Measurements from ENCODE around the gene RABEPK. TPM values are rescaled to one million over a fixed set of nuclear protein-coding genes. Genes with fewer than 3 reads are reported as not detected.

RABEPK gene
- total and polyA plus RNA-seq, 4 donors = 12.9 to 30.4 (median 14.9) TPM

DNA sequence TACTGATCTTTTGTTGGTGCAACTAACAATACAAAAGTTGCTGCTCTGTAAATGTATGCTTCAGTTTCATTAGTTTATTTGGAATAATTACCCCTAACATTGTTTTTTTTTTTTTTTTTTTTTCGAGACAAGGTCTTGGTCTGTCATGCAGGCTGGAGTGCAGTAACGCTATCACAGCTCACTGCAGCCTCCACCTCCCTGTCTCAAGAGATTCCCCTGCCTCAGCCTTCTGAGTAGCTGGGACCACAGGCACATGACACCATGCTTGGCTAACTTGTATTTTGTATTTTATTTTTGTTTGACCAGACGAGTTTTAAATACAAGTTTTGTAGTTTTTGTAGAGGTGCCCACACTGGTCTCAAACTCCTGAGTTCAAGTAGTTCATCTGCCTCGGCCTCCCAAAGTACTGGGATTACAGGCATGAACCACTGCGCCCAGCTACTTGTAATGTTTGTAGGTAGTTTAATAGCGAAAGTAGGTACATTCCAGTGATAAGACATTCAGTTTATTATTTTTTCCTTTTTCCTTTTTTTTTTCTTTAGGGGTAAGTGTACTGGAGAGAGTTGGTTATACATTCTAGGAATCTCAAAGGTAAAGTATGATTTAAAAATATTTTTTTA is 68.2 kb downstream of the RABEPK start:
- H3K36me3 ChIP-seq (ENCODE audit: control insufficient read depth in 1 of 2, insufficient read depth in 2 of 2, low read length in 1 of 2) = no peaks in the 10 kb centered on the region
- peaks cover 2 to 3% of the 10 kb centered on the region in 2 donors for H3K4me1 ChIP-seq (ENCODE audit: control insufficient read depth in 1 of 2, insufficient read depth in 2 of 2, low read length in 2 of 2)
- DNase-seq = no peak
- no peak overlapping the region for H3K27ac ChIP-seq (ENCODE audit: low read depth in 1 of 2, low read length in 2 of 2)
- intact Hi-C loops (cut with DNase I) = no loop called here
- H3K4me3 ChIP-seq (ENCODE audit: low read length in 2 of 2) = no peak overlapping the region
- no peaks in the 10 kb centered on the region for H3K27me3 ChIP-seq (ENCODE audit: control insufficient read depth in 1 of 2, insufficient read depth in 2 of 2, low read length in 1 of 2)
- H3K9me3 ChIP-seq (ENCODE audit: control insufficient read depth, low read length) = no peaks in the 10 kb centered on the region
- WGBS, 2 donors = 48 to 52% methylated on average over 6 of the region's 6 CpGs
- no peak for ATAC-seq (ENCODE audit: low FRiP score)

DNA sequence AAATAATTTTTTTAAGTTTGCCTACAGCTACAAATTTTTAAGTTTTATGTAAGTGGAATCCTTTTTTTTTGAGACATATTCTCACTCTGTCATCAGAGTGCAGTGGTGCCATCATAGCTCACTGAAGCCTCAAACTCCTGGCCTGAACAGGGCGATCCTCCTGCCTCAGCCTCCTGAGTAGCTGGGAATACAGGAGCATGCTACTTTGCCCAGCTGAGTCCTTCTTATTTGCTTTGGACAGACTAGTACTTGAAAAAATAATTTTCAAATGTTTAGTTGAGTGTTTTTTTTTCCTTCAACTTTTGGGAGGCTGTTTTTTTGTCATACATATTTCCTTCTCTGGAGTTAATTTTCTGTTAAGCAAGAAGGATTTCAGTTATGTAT is 68.7 kb downstream of the RABEPK start:
- WGBS, 2 donors = 7 to 21% methylated on average over 1 of the region's 1 CpG
- no peaks in the 10 kb centered on the region for H3K36me3 ChIP-seq (ENCODE audit: control insufficient read depth in 1 of 2, insufficient read depth in 2 of 2, low read length in 1 of 2)
- H3K4me1 ChIP-seq (ENCODE audit: control insufficient read depth in 1 of 2, insufficient read depth in 2 of 2, low read length in 2 of 2) = peaks cover 2 to 3% of the 10 kb centered on the region in 2 donors
- no peaks in the 10 kb centered on the region for H3K9me3 ChIP-seq (ENCODE audit: control insufficient read depth, low read length)
- intact Hi-C loops (cut with DNase I) = no loop called here
- no peak for DNase-seq
- no peak for ATAC-seq (ENCODE audit: low FRiP score)
- H3K27ac ChIP-seq (ENCODE audit: low read depth in 1 of 2, low read length in 2 of 2) = no peak overlapping the region
- no peak overlapping the region for H3K4me3 ChIP-seq (ENCODE audit: low read length in 2 of 2)
- H3K27me3 ChIP-seq (ENCODE audit: control insufficient read depth in 1 of 2, insufficient read depth in 2 of 2, low read length in 1 of 2) = no peaks in the 10 kb centered on the region

DNA sequence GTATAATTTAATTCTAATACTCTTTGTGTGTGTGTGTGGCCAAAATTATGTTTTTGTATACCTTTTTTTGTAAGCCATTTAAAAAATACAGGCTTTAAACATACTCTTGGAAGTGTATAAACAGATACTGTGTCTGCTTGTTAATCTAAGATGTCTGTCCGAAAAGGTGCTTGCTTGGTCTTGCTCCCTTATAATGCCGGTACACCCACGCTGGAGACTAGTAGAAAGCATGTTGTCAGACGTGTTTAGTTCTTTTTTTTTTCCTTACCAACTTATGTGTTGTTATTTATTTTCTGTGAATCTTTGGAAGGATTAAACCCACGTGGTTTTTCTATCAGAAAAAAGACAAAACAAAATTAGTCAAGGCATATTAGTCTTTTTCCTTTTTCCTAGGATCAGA is 70.7 kb downstream of the RABEPK start:
- intact Hi-C loops (cut with DNase I) = no loop called here
- Histone ChIP-seq H3K27ac (ENCODE audit: low read depth in 1 of 2, low read length in 2 of 2) (no peak overlapping the region), H3K9me3 (ENCODE audit: control insufficient read depth, low read length) (no peaks in the 10 kb centered on the region), H3K27me3 (ENCODE audit: control insufficient read depth in 1 of 2, insufficient read depth in 2 of 2, low read length in 1 of 2) (no peaks in the 10 kb centered on the region), H3K4me3 (ENCODE audit: low read length in 2 of 2) (no peak overlapping the region), H3K4me1 (ENCODE audit: control insufficient read depth in 1 of 2, insufficient read depth in 2 of 2, low read length in 2 of 2) (peaks cover 2 to 3% of the 10 kb centered on the region in 2 donors), H3K36me3 (ENCODE audit: control insufficient read depth in 1 of 2, insufficient read depth in 2 of 2, low read length in 1 of 2) (no peaks in the 10 kb centered on the region)
- ATAC-seq (ENCODE audit: low FRiP score) (no peak), DNase-seq (no peak)
- WGBS, 2 donors = 81 to 82% methylated on average over 5 of the region's 5 CpGs

DNA sequence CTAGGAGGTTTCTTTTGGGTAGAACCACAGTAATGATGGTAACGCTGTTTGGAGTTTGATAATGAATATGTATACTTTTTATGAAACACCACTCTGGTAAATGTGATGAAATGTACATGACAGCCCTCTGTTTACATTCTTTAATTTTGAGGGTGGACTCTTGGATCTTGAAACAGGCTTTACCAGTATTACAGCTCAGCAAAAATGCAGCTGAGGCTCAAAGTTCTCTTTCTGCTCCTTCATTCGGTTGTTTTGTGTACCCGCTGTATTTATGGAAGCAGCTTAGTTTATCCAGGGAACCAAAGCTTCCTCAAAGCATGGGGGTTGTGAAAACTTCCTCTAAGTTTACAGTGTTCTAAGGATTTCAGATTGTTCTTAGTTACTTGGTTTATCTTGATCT is 72.4 kb downstream of the RABEPK start:
- intact Hi-C loops (cut with DNase I) = no loop called here
- WGBS, 2 donors = 57 to 63% methylated on average over 3 of the region's 3 CpGs
- Histone ChIP-seq H3K27me3 (ENCODE audit: control insufficient read depth in 1 of 2, insufficient read depth in 2 of 2, low read length in 1 of 2) (no peaks in the 10 kb centered on the region), H3K36me3 (ENCODE audit: control insufficient read depth in 1 of 2, insufficient read depth in 2 of 2, low read length in 1 of 2) (no peaks in the 10 kb centered on the region), H3K27ac (ENCODE audit: low read depth in 1 of 2, low read length in 2 of 2) (no peak overlapping the region), H3K4me3 (ENCODE audit: low read length in 2 of 2) (no peak overlapping the region), H3K4me1 (ENCODE audit: control insufficient read depth in 1 of 2, insufficient read depth in 2 of 2, low read length in 2 of 2) (peaks cover 2 to 3% of the 10 kb centered on the region in 2 donors), H3K9me3 (ENCODE audit: control insufficient read depth, low read length) (no peaks in the 10 kb centered on the region)
- ATAC-seq (ENCODE audit: low FRiP score) = no peak
- no peak for DNase-seq

DNA sequence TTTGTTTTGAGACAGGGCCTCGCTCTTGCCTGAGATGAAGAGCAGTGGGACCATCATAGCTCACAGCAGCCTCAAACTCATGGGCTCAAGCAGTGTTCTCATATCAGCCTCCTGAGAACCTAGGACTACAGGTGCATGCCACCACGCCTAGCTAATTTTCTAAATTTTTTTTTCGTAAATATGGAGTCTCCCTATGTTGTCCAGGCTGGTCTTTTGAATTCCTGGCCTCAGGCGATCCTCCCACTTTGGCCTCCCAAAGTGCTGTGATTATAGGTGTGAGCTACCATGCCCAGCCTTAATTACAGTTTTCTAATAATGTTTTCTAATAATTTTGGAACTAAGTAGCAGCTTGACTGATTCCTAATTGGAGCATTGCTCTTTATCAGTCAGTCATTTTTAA is 76.4 kb downstream of the RABEPK start:
- ATAC-seq (ENCODE audit: low FRiP score) (no peak), DNase-seq (no peak)
- H3K4me3 ChIP-seq (ENCODE audit: low read length in 2 of 2) = no peak overlapping the region
- H3K27me3 ChIP-seq (ENCODE audit: control insufficient read depth in 1 of 2, insufficient read depth in 2 of 2, low read length in 1 of 2) = no peaks in the 10 kb centered on the region
- no peak overlapping the region for H3K27ac ChIP-seq (ENCODE audit: low read depth in 1 of 2, low read length in 2 of 2)
- 94 to 96% methylated on average over 4 of the region's 4 CpGs for WGBS, 2 donors
- no peaks in the 10 kb centered on the region for H3K4me1 ChIP-seq (ENCODE audit: control insufficient read depth in 1 of 2, insufficient read depth in 2 of 2, low read length in 2 of 2)
- no peaks in the 10 kb centered on the region for H3K9me3 ChIP-seq (ENCODE audit: control insufficient read depth, low read length)
- intact Hi-C loops (cut with DNase I) = no loop called here
- H3K36me3 ChIP-seq (ENCODE audit: control insufficient read depth in 1 of 2, insufficient read depth in 2 of 2, low read length in 1 of 2) = no peaks in the 10 kb centered on the region

DNA sequence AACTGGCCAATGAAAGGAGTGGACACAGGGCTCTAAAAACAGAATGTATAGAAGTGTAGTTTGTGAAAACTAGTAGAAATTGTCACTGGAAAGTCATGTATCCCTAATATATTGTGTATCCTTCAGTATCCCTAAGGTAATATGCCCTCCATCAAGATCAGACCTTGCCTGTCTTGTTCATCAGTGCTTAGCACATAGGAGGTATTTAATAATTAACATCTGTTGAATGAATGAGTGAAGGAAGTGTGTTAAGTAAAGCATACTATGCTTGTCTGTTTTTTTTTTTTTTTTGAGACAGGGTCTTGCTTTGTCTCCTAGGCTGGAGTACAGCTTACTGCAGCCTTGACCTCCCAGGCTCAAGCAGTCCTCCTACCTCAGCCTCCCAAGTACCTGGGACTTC is 77.1 kb downstream of the RABEPK start:
- H3K4me3 ChIP-seq (ENCODE audit: low read length in 2 of 2) = no peak overlapping the region
- H3K4me1 ChIP-seq (ENCODE audit: control insufficient read depth in 1 of 2, insufficient read depth in 2 of 2, low read length in 2 of 2) = no peaks in the 10 kb centered on the region
- DNase-seq (no peak), ATAC-seq (ENCODE audit: low FRiP score) (no peak)
- H3K36me3 ChIP-seq (ENCODE audit: control insufficient read depth in 1 of 2, insufficient read depth in 2 of 2, low read length in 1 of 2) = no peaks in the 10 kb centered on the region
- no peak overlapping the region for H3K27ac ChIP-seq (ENCODE audit: low read depth in 1 of 2, low read length in 2 of 2)
- no peaks in the 10 kb centered on the region for H3K27me3 ChIP-seq (ENCODE audit: control insufficient read depth in 1 of 2, insufficient read depth in 2 of 2, low read length in 1 of 2)
- intact Hi-C loops (cut with DNase I) = no loop called here
- no peaks in the 10 kb centered on the region for H3K9me3 ChIP-seq (ENCODE audit: control insufficient read depth, low read length)

DNA sequence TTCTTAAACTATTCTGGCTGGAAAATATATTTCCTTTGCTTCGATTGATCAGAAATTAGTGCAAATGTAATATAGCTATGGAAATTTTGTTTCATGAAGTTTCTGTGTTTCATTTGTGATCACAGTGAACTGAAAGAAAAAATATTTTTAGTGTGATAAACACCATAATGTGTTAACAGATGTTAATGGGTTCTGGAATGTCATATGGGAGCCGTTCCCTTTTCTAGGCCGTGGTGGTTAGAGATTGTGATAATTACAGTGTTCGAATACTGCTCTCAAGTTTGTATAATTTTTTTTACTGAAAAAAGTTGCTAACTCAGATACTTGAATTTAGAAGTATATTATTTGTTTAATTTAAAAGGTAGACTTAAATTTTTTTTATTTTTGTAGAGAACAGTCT is 80.6 kb downstream of the RABEPK start:
- Histone ChIP-seq H3K36me3 (ENCODE audit: control insufficient read depth in 1 of 2, insufficient read depth in 2 of 2, low read length in 1 of 2) (no peaks in the 10 kb centered on the region), H3K9me3 (ENCODE audit: control insufficient read depth, low read length) (no peaks in the 10 kb centered on the region), H3K27me3 (ENCODE audit: control insufficient read depth in 1 of 2, insufficient read depth in 2 of 2, low read length in 1 of 2) (no peaks in the 10 kb centered on the region), H3K27ac (ENCODE audit: low read depth in 1 of 2, low read length in 2 of 2) (no peak overlapping the region), H3K4me3 (ENCODE audit: low read length in 2 of 2) (no peak overlapping the region), H3K4me1 (ENCODE audit: control insufficient read depth in 1 of 2, insufficient read depth in 2 of 2, low read length in 2 of 2) (no peaks in the 10 kb centered on the region)
- no peak for ATAC-seq (ENCODE audit: low FRiP score)
- no peak for DNase-seq
- WGBS, 2 donors = 44 to 54% methylated on average over 4 of the region's 4 CpGs
- intact Hi-C loops (cut with DNase I) = no loop called here

Other genes starting within 250 kb of the RABEPK start
- gene SCAI, start 57.0 kb upstream of the RABEPK start, total RNA-seq = 10 to 100 TPM in 1 of 2 donors, 1 to 10 TPM in 1; 7.9 to 13.9 TPM
- 1 to 10 TPM in 1 of 2 donors, under 1 TPM in 1; 0.50 to 3.1 TPM for gene SCAI, start 57.0 kb upstream of the RABEPK start, polyA plus RNA-seq
- 10 to 100 TPM; 36.0 to 47.0 TPM for gene PPP6C, start 10.7 kb upstream of the RABEPK start, total RNA-seq
- gene PPP6C, start 10.7 kb upstream of the RABEPK start, polyA plus RNA-seq = 10 to 100 TPM; 22.5 to 26.9 TPM
- 100 to 1,000 TPM; 195 to 260 TPM for gene HSPA5, start 40.8 kb downstream of the RABEPK start, total RNA-seq
- gene HSPA5, start 40.8 kb downstream of the RABEPK start, polyA plus RNA-seq = 10 to 100 TPM; 87.9 to 97.8 TPM
- 10 to 100 TPM; 61.5 to 67.7 TPM for gene GAPVD1, start 61.3 kb downstream of the RABEPK start, total RNA-seq
- gene GAPVD1, start 61.3 kb downstream of the RABEPK start, polyA plus RNA-seq = 10 to 100 TPM in 1 of 2 donors, 1 to 10 TPM in 1; 6.5 to 10.3 TPM